ENCODE results near the gene NPBWR2.
"Not testable (repeated sequence)": the region's sequence is repeated elsewhere in the genome, so short reads cannot be mapped to it uniquely, and the experiment has no call there.

The NPBWR2 gene

DNA sequence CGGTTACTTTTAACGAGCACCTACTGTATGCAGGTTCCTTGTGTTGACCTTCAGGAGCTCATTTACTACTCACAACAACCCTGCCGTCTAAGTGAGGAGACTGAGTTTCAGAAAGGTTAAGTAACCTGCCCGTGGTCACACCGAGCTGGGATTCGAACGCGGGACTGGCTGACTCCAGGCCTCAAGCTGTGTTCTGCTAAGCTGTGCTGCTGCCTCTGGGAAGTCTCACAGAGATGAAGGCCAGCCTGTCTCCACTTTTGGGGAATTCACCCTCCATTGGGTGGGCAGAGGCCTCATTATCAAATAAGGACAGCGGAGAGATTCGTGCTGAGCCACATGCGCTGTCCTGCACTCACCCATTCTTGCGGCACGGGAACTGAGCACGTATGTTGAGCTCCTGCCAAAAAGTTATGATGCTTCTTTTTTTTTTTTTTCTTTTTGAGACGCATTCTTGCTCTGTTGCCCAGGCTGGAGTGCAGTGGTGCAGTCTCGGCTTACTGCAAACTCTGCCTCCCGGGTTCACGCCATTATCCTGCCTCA, 31.0 kb upstream of the NPBWR2 start:
- H3K9me3 ChIP-seq (ENCODE audit: low read length): no peaks in the 10 kb centered on the region
- no peak overlapping the region for H3K4me2 ChIP-seq (ENCODE audit: low read length)
- no peak overlapping the region for H3K27ac ChIP-seq (ENCODE audit: low read depth, low read length, poor library complexity, severe bottlenecking)
- no peaks in the 10 kb centered on the region for H3K27me3 ChIP-seq (ENCODE audit: insufficient read depth, low read length)
- H3K9me2 ChIP-seq (ENCODE audit: low read depth, low read length): no peaks in the 10 kb centered on the region
- no peaks in the 10 kb centered on the region for H4K20me1 ChIP-seq (ENCODE audit: insufficient read depth, low read length)
- no peak overlapping the region for H3K9ac ChIP-seq (ENCODE audit: low read length)
- H3K4me3 ChIP-seq (ENCODE audit: low read depth, low read length, poor library complexity, severe bottlenecking): no peak overlapping the region
- TF ChIP-seq, protein P1, sequence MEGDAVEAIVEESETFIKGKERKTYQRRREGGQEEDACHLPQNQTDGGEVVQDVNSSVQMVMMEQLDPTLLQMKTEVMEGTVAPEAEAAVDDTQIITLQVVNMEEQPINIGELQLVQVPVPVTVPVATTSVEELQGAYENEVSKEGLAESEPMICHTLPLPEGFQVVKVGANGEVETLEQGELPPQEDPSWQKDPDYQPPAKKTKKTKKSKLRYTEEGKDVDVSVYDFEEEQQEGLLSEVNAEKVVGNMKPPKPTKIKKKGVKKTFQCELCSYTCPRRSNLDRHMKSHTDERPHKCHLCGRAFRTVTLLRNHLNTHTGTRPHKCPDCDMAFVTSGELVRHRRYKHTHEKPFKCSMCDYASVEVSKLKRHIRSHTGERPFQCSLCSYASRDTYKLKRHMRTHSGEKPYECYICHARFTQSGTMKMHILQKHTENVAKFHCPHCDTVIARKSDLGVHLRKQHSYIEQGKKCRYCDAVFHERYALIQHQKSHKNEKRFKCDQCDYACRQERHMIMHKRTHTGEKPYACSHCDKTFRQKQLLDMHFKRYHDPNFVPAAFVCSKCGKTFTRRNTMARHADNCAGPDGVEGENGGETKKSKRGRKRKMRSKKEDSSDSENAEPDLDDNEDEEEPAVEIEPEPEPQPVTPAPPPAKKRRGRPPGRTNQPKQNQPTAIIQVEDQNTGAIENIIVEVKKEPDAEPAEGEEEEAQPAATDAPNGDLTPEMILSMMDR (IDR thresholded peaks at IDR 0.05; ENCODE audit: low read length): no peak
- TF ChIP-seq EZH2 (IDR thresholded peaks at IDR 0.05; ENCODE audit: borderline replicate concordance, low read length): no peak
- H3K4me1 ChIP-seq (ENCODE audit: insufficient read depth, low read length, severe bottlenecking): no peaks in the 10 kb centered on the region
- no peak overlapping the region for H2AFZ ChIP-seq (ENCODE audit: low read length)
- no peaks in the 10 kb centered on the region for H3K79me2 ChIP-seq (ENCODE audit: insufficient read depth, low read length)
- no peaks in the 10 kb centered on the region for H3F3A ChIP-seq (ENCODE audit: insufficient read depth, low read length)
- H3K36me3 ChIP-seq (ENCODE audit: insufficient read depth, low read length): no peaks in the 10 kb centered on the region

GRCh38 chr20:64137598-64138031, 30.2 kb upstream of the NPBWR2 start:
- no peak overlapping the region for H3K27ac ChIP-seq (ENCODE audit: low read depth, low read length, poor library complexity, severe bottlenecking)
- no peak overlapping the region for H3K4me3 ChIP-seq (ENCODE audit: low read depth, low read length, poor library complexity, severe bottlenecking)
- H3K79me2 ChIP-seq (ENCODE audit: insufficient read depth, low read length): no peaks in the 10 kb centered on the region
- no peak overlapping the region for H2AFZ ChIP-seq (ENCODE audit: low read length)
- H4K20me1 ChIP-seq (ENCODE audit: insufficient read depth, low read length): no peaks in the 10 kb centered on the region
- no peaks in the 10 kb centered on the region for H3K36me3 ChIP-seq (ENCODE audit: insufficient read depth, low read length)
- no peaks in the 10 kb centered on the region for H3K9me3 ChIP-seq (ENCODE audit: low read length)
- H3F3A ChIP-seq (ENCODE audit: insufficient read depth, low read length): no peaks in the 10 kb centered on the region
- H3K4me2 ChIP-seq (ENCODE audit: low read length): no peak overlapping the region
- no peaks in the 10 kb centered on the region for H3K9me2 ChIP-seq (ENCODE audit: low read depth, low read length)
- no peak overlapping the region for H3K9ac ChIP-seq (ENCODE audit: low read length)
- no peaks in the 10 kb centered on the region for H3K4me1 ChIP-seq (ENCODE audit: insufficient read depth, low read length, severe bottlenecking)
- no peak for TF ChIP-seq EZH2 (IDR thresholded peaks at IDR 0.05; ENCODE audit: borderline replicate concordance, low read length)
- TF ChIP-seq, protein P1 (IDR thresholded peaks at IDR 0.05; ENCODE audit: low read length): no peak
- no peaks in the 10 kb centered on the region for H3K27me3 ChIP-seq (ENCODE audit: insufficient read depth, low read length)

- Histone ChIP-seq H2AFZ (ENCODE audit: low read length) (no peak overlapping the region), H4K20me1 (ENCODE audit: insufficient read depth, low read length) (no peaks in the 10 kb centered on the region), H3F3A (ENCODE audit: insufficient read depth, low read length) (no peaks in the 10 kb centered on the region), H3K9me3 (ENCODE audit: low read length) (no peaks in the 10 kb centered on the region), H3K27ac (ENCODE audit: low read depth, low read length, poor library complexity, severe bottlenecking) (no peak overlapping the region), H3K4me2 (ENCODE audit: low read length) (no peak overlapping the region), H3K79me2 (ENCODE audit: insufficient read depth, low read length) (no peaks in the 10 kb centered on the region), H3K4me3 (ENCODE audit: low read depth, low read length, poor library complexity, severe bottlenecking) (no peak overlapping the region), H3K4me1 (ENCODE audit: insufficient read depth, low read length, severe bottlenecking) (no peaks in the 10 kb centered on the region), H3K36me3 (ENCODE audit: insufficient read depth, low read length) (no peaks in the 10 kb centered on the region), H3K27me3 (ENCODE audit: insufficient read depth, low read length) (no peaks in the 10 kb centered on the region), H3K9me2 (ENCODE audit: low read depth, low read length) (no peaks in the 10 kb centered on the region), H3K9ac (ENCODE audit: low read length) (no peak overlapping the region)
- TF ChIP-seq, protein P1 (IDR thresholded peaks at IDR 0.05; ENCODE audit: low read length): no peak
- no peak for TF ChIP-seq EZH2 (IDR thresholded peaks at IDR 0.05; ENCODE audit: borderline replicate concordance, low read length)
Observed at GRCh38 chr20:64136004-64136710, 28.8 kb upstream of the NPBWR2 start.

GRCh38 chr20:64134744-64135143, 27.4 kb upstream of the NPBWR2 start:
- not testable (repeated sequence) for H3F3A ChIP-seq (ENCODE audit: insufficient read depth, low read length); H3K9me2 ChIP-seq (ENCODE audit: low read depth, low read length); H3K27me3 ChIP-seq (ENCODE audit: insufficient read depth, low read length); H3K36me3 ChIP-seq (ENCODE audit: insufficient read depth, low read length); H3K4me2 ChIP-seq (ENCODE audit: low read length); H2AFZ ChIP-seq (ENCODE audit: low read length); H3K4me1 ChIP-seq (ENCODE audit: insufficient read depth, low read length, severe bottlenecking); H3K9me3 ChIP-seq (ENCODE audit: low read length); H3K9ac ChIP-seq (ENCODE audit: low read length); H3K27ac ChIP-seq (ENCODE audit: low read depth, low read length, poor library complexity, severe bottlenecking); H4K20me1 ChIP-seq (ENCODE audit: insufficient read depth, low read length); H3K79me2 ChIP-seq (ENCODE audit: insufficient read depth, low read length); H3K4me3 ChIP-seq (ENCODE audit: low read depth, low read length, poor library complexity, severe bottlenecking)
